ENCODE results near the gene NMRK1. TPM values are rescaled to one million over a fixed set of nuclear protein-coding genes. Genes with fewer than 3 reads are reported as not detected.

Gene NMRK1
- total and polyA plus RNA-seq, 10 donors = 27.4 to 65.5 (median 44.1) TPM

DNA sequence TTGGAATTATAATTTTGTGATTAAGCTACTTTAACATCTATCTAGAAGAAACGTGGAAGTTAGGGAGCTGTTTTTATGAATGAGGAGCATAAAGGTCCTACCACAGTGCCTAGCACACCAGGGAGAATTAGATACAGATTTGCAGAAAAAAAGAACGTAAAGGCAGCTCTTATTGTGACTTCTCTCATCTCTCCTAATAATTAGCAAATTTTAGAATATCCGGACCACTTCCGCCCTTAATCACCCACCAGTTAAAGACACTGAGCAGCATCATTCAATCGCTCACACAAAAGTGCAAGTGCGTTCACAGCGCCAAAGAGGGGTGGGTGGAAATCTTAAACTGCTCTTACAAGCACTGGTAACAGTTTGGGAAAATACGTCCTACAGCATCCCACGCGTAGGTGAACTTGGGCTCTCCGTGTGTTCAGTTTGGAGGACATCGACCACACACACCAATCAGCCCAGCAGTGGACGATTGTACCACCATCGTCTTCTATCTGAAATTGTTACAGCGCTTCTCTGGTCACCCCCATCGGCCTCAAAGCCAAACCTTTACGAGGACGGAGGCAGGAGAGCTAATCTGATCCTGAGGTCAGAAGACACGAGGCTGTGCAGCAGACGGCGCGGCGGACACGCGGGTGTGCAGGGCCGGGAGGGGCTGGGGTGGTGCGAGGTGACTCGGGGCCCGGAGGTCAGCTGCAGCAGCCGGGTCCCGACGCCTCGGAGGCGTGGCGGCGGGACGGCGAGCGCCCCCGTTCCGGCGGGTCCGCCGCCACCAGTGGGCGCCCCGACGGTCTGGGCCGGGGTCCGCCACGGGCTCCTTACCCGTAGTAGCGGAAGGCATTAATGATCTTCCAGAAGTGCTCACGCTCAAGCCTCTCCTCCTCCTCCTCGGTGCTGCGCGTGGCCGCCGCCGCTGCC lies 60.5 kb downstream of the NMRK1 start:
- H3K9me3 ChIP-seq = no peaks in the 10 kb centered on the region
- TF ChIP-seq POLR2AphosphoS5 (IDR thresholded peaks at IDR 0.05) = no peak
- TF ChIP-seq POLR2A (IDR thresholded peaks at IDR 0.05) = no peak
- TF ChIP-seq, protein P1, sequence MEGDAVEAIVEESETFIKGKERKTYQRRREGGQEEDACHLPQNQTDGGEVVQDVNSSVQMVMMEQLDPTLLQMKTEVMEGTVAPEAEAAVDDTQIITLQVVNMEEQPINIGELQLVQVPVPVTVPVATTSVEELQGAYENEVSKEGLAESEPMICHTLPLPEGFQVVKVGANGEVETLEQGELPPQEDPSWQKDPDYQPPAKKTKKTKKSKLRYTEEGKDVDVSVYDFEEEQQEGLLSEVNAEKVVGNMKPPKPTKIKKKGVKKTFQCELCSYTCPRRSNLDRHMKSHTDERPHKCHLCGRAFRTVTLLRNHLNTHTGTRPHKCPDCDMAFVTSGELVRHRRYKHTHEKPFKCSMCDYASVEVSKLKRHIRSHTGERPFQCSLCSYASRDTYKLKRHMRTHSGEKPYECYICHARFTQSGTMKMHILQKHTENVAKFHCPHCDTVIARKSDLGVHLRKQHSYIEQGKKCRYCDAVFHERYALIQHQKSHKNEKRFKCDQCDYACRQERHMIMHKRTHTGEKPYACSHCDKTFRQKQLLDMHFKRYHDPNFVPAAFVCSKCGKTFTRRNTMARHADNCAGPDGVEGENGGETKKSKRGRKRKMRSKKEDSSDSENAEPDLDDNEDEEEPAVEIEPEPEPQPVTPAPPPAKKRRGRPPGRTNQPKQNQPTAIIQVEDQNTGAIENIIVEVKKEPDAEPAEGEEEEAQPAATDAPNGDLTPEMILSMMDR (IDR thresholded peaks at IDR 0.05 in 8 of 11, conservative IDR thresholded peaks at IDR 0.05 in 3 of 11) = no peak
- WGBS, 5 donors = 0 to 1% (median 0%) methylated on average over 19 to 59 of the region's 59 CpGs
- no peaks in the 10 kb centered on the region for H3K27me3 ChIP-seq (replicated peaks in 1 of 7)
- H3K27ac ChIP-seq = peak overlapping the region; percentile 96 to 99 (median 98)
- peak; percentile 93 for DNase-seq
- intact Hi-C loops (cut with DNase I; ENCODE audit: low total_unique reads) = loop anchor here (5.0 kb wide), 1 partner anchor 55 kb away; no protein-coding TSS in a partner anchor
- peaks cover 18 to 56% (median 35%) of the 10 kb centered on the region in 6 donors for H3K4me1 ChIP-seq
- no peaks in the 10 kb centered on the region for H3K36me3 ChIP-seq
- peak overlapping the region; percentile 77 to 91 (median 84) for H3K4me3 ChIP-seq

DNA sequence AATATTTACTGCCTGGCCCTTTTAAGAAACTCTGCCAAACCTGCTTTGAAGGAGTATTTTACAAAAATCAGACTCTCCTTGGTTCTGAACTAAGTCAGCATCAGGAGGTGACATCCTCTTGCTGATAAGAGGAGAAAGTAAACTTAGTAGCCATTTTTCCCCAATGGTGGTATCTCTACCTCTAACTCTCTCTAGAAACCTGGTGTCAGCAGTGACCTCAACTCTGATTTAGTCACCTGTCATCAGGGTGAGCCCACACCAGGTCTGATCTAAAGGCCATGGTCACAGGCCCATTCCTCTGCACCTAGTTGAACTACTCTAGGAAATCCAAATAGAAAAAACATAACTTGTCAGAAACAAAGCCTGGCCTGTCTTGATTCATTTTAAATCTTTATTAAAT lies 64.1 kb downstream of the NMRK1 start:
- intact Hi-C loops (cut with DNase I; ENCODE audit: low total_unique reads) = no loop called here
- no peaks in the 10 kb centered on the region for H3K27me3 ChIP-seq (replicated peaks in 1 of 7)
- no peak overlapping the region for H3K4me3 ChIP-seq
- DNase-seq = no peak
- H3K36me3 ChIP-seq = no peaks in the 10 kb centered on the region
- H3K4me1 ChIP-seq = peaks cover 18 to 87% (median 40%) of the 10 kb centered on the region in 6 donors
- TF ChIP-seq POLR2A (IDR thresholded peaks at IDR 0.05) (no peak), POLR2AphosphoS5 (IDR thresholded peaks at IDR 0.05) (no peak)
- TF ChIP-seq, protein P1 (IDR thresholded peaks at IDR 0.05 in 8 of 11, conservative IDR thresholded peaks at IDR 0.05 in 3 of 11) = no peak
- H3K27ac ChIP-seq = peak overlapping the region in 1 of 8 donors; percentile 4
- no peaks in the 10 kb centered on the region for H3K9me3 ChIP-seq

DNA sequence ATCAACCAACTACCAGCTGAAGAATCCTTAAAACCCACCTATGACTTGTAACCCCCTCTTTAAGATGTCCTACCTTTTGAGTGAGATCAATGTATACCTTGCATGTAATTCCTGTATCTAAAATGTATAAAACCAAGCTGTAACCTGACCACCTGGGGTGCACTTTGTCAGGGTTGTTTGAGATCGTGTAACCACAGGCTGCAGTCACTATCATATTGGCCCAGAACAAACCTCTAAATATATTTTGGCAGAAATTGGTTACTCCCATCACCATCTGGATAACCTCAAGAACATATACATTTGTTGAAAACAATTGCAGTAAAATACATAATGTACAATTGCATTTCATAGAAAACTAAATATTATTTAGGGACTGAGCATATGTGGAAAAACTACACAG lies 68.3 kb downstream of the NMRK1 start:
- Histone ChIP-seq H3K27ac (no peak overlapping the region), H3K9me3 (no peaks in the 10 kb centered on the region), H3K4me1 (peaks cover 0 to 55% (median 9%) of the 10 kb centered on the region in 6 donors), H3K27me3 (replicated peaks in 1 of 7) (no peaks in the 10 kb centered on the region), H3K4me3 (no peak overlapping the region), H3K36me3 (peaks cover 0 to 20% (median 2%) of the 10 kb centered on the region in 6 donors)
- DNase-seq = no peak
- TF ChIP-seq, protein P1 (IDR thresholded peaks at IDR 0.05 in 8 of 11, conservative IDR thresholded peaks at IDR 0.05 in 3 of 11) = no peak
- no peak for TF ChIP-seq POLR2A (IDR thresholded peaks at IDR 0.05)
- no peak for TF ChIP-seq POLR2AphosphoS5 (IDR thresholded peaks at IDR 0.05)
- intact Hi-C loops (cut with DNase I; ENCODE audit: low total_unique reads) = no loop called here
- WGBS, 5 donors = 90 to 93% (median 91%) methylated on average over 1 of the region's 1 CpG

DNA sequence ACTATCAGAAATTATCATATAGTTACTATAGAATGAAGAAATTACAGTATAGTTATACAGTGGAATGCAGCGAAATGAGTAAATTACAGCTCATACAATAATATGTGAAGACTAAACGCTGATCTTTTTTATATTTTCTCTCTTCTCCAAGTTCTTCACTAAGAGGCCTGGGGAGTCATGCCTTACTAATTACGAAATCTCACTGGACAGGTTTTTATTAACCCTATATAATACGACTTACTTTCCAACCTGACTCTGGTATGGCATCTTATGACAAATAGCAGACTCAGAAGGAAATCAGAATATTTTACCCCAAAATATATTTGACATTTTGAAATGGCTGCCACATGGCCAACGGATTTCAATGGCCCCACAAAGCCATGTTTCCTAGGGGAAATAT lies 68.9 kb downstream of the NMRK1 start:
- intact Hi-C loops (cut with DNase I; ENCODE audit: low total_unique reads) = no loop called here
- Histone ChIP-seq H3K9me3 (no peaks in the 10 kb centered on the region), H3K4me1 (peaks cover 0 to 48% (median 6%) of the 10 kb centered on the region in 6 donors), H3K27me3 (replicated peaks in 1 of 7) (no peaks in the 10 kb centered on the region), H3K4me3 (no peak overlapping the region), H3K36me3 (peaks cover 0 to 26% (median 2%) of the 10 kb centered on the region in 6 donors), H3K27ac (no peak overlapping the region)
- WGBS, 5 donors = 94 to 97% (median 96%) methylated on average over 5 of the region's 5 CpGs
- no peak for TF ChIP-seq POLR2A (IDR thresholded peaks at IDR 0.05)
- TF ChIP-seq, protein P1 (IDR thresholded peaks at IDR 0.05 in 8 of 11, conservative IDR thresholded peaks at IDR 0.05 in 3 of 11) = no peak
- no peak for TF ChIP-seq POLR2AphosphoS5 (IDR thresholded peaks at IDR 0.05)
- DNase-seq = no peak

All from spleen (tissue), 11 donors.